Stimulated activated CD4-positive, alpha-beta T cell treated with anti-CD3 and anti-CD28 coated beads, TNF-alpha, amount 100 ng/mL, for 1 hour (primary cell): ENCODE results near the gene DACH1.

ENCODE experiments used
- DNase-seq, 3 donors: peaks; one replicate each; pipeline ENCODE4 v3.0.0-alpha.2; 2020; ENCODE audit warnings: low read depth in 3 of 3, low spot score in 1 of 3

DACH1 gene

DNA sequence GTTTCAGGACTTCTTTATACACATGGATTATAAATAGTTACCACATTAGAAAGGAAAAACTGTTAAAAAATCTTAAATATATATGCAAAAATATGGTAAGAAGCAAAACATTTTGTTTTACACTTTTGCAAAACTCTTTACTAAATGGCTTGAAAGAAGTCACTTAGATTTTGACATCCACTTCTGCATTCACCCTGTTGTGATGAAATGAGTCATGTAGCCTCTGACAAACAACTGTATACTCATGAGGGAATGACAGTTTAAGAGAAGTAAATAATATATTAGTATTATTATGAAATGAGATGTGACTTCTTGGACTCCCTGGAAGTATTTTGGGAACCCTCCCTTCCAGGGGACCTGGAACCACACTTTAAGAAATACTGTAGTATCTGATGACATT, 275.6 kb downstream of the DACH1 start:
- DNase-seq = no peak

- DNase-seq = no peak
These were observed 276.3 kb downstream of the DACH1 start for GRCh38 chr13:71590654-71591148.

- DNase-seq = no peak
These were observed 278.0 kb downstream of the DACH1 start for GRCh38 chr13:71589032-71589431.

GRCh38 chr13:71587817-71588216, 279.2 kb downstream of the DACH1 start:
- no peak for DNase-seq

DNA sequence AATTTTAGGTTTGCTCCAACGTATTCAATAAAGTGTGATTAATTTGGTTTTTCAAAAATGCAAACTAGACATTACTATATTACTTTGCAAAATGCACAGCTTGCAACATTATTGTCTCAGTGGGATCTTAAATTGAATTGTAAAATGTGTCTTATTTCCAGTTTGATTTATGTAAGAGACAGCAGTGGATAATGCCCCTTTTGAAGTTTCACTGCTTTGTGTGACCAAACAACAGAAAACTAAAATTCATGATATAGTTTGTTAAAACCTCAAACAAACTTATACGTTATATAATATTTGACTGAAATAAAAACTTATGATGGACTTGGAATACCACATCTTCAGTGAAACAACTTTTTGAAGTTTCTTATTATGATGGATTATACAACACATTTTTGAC, 279.8 kb downstream of the DACH1 start:
- DNase-seq = no peak

DNA sequence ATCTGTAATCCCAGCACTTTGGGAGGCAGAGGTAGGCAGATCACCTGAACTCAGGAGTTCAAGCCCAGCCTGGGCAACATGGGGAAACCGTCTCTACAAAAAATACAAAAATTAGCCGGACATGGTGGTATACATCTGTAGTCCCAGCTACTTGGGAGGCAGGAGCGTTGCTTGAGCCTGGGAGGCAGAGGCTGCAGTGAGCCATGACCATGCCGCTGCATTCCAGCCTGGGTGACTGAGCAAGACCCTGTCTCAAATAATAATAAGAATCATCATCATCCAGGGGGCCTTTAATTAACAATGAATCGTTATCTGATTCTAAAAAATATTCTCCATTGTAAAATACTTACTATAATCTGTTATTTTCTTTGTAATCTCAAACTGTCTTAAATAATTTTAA, 283.4 kb downstream of the DACH1 start:
- DNase-seq = no peak

DNA sequence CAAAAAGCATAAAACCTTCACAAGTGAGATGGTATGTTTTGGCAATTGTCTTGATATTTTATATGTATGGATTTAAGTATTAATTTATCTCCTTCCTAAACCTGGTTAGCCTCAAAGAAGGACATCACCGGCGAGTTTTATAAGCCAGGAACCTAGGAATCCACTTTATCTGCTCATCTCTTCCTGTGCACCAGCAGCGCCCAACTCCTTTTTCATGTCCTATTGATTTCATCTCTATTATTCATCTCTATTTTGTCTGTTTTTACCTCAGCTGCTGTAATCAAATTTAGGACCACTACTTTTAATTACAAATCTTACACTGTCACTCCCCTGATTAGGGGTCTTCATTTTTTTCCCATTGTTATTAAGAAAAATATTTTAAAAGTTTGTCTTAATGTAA, 286.4 kb downstream of the DACH1 start:
- DNase-seq = no peak

DNA sequence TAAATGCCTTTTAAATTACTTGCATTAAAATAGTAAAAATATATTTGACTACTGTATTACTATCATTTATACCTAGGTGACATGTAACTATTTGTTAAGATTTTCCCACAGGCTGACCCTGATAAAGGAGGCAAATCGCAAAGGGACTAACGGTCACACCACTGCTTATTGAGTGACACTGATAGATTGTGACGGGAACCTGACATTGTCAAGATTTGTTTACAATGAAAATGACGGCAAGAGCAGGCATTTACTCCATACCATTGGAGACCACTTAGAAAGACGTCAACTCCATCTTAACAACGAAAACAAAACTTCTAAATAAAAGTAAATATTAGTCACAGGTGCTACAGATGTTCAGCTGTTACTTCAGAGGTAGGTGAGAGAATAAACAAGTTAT, 289.0 kb downstream of the DACH1 start:
- DNase-seq = no peak

GRCh38 chr13:71577127-71577526, 289.9 kb downstream of the DACH1 start:
- DNase-seq = no peak

DNA sequence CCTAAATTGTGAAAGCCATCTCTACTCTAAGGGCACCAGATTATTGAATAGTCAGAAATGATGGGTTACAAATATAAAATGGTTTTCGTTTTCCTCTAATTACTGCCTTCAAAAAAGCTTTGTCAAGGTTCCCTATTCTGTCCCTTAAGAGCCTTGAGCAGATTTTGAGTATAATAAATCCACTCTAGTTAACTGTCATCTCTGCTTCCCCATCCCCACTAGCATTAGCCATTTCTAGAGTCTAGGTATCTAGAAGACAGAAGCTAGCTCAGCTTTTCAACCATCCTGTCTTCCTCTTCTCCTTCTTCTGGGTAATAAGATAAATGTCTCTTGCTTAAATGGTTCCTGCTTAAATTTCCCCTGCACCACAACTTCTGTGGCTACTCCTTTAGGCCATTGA, 290.4 kb downstream of the DACH1 start:
- DNase-seq = no peak

DNA sequence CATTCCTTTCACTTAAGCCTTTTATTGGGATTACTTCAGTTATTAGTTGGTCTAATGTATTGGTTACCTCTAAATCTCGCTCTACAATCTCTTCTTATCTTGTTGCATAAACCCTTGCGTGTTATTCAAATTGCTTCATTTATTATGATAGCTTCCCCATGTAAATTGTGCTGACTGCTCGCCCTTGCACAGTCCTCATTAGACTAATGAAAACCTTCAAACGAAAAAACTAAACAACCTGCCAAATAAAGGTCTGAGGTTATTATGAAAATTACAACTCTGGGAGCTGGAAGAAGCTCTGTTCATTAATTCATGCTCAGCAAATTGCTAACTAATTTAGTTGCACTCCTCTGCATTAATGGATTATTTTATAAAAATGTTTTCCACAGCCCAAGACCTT, 320.1 kb downstream of the DACH1 start:
- DNase-seq = no peak

GRCh38 chr13:71540098-71540497, 326.9 kb downstream of the DACH1 start:
- DNase-seq = no peak

DNA sequence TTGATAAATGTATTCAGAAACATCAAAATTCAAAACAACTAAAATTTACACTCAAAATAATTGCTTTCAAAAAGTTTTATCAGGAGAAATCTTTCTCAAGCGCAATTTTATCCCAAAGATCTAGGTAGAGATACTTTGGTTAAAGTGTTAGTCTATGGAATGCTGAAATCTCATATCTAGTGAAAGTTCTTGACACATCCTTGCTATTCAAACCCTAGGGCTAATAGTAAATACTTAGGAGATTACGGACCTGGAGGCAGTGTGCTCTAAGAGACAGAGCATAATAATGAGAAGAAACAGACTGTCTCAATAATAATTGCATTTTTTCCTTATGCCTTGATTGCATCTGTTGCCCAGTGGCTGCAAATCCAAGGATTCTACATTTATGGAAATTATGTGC, 330.8 kb downstream of the DACH1 start:
- DNase-seq = no peak

GRCh38 chr13:71524613-71525304, 342.2 kb downstream of the DACH1 start:
- no peak for DNase-seq

DNA sequence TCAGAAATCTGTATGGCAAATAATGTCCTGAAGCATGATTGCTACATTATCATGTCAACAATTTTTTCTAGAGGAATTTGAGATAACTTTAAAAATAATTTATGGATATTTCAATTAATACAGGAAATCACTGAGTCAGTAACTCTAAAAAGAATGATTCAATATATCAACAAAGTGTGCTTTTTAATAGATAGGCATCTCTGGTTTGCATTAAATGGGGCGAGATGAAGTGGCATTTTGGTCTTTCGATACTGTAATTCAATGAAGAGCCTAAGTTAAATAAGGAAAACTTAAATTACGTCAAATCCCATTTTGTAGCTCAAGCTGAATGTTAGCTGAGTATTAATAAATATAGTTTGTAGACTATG, 342.8 kb downstream of the DACH1 start:
- DNase-seq = no peak

- no peak for DNase-seq
These were observed 344.0 kb downstream of the DACH1 start for GRCh38 chr13:71522941-71523526.

DNA sequence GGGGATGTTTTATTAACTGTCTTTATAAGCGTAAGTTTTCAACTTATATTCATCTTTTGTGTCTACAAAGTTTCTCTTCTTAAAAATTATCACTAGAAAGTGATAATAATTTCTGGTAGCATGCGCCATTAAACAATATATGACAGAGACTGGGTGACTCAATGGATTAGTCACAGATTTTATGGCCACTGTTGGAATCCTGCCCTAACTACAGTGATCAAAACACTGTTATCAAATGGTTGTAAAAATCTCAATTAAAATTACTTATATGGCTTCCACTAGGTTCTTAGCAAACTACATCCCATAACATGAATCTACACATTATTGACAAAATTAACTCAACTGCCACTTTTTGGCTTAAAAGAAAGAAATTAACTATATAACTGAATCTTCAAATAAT, 350.0 kb downstream of the DACH1 start:
- no peak for DNase-seq

DNA sequence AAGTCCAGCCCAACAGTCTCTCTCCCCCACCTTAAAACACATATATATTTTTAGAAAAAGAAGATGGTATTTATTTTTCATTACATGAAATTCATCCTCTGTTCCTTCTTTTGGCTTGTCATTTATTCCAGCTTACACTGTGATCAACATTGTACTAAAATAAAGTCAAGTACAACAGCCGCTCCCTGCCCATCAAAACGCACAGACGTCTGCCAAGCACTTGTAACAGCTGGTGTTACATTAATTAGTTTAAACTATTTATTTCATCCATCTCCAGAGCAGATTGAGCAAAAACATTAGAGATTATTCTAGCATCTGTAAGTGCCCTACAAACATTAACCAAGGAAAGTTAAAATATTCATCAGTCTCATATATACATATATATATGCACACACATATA, 350.5 kb downstream of the DACH1 start:
- DNase-seq = no peak

GRCh38 chr13:71515744-71516038, 351.3 kb downstream of the DACH1 start:
- DNase-seq = no peak

GRCh38 chr13:71514900-71515743, 351.9 kb downstream of the DACH1 start:
- no peak for DNase-seq

- DNase-seq = no peak
These were observed 353.5 kb downstream of the DACH1 start for GRCh38 chr13:71513411-71514033.

DNA sequence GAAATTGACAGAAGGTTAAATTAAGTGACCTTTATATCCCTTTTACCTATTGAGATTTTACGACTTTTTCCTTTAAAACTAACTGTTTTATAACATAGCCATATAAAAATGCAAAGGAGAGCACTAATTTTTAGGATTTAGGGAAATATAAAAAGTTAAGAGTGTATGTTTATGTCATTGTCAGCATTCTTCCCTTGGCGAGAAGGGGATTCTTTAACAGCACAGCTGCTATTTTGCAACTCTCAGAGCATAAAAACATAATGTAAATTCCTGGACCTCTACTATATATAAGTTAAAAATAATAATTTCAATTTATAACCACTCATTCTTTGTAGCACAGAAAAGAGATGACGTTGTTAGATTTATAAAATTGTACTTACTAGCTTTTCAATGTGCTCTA, 363.2 kb downstream of the DACH1 start:
- no peak for DNase-seq
